H1 (cell line): Measurements from ENCODE around the gene EBPL. TPM values are rescaled to one million over a fixed set of nuclear protein-coding genes. Genes with fewer than 3 reads are reported as not detected.

ENCODE experiments used
- CTCF ChIA-PET: fragments of 300-600 bp; sonication (Branson Sonifier 250); formaldehyde crosslinking; loops from one replicate; lab custom pipeline; 2021; ENCODE audit not compliant: partially characterized antibody; lab: Charles Lee
- POLR2A ChIA-PET: fragments of 300-600 bp; sonication (Branson Sonifier 250); formaldehyde crosslinking; loops from one replicate; lab custom pipeline; 2021; ENCODE audit warnings: inconsistent platforms; ENCODE audit not compliant: partially characterized antibody; lab: Charles Lee
- DNase-seq, 2 experiments: peaks; one replicate each; pipeline versions ENCODE4 v3.0.0 to v3.0.0-alpha.2; 2010 to 2022; ENCODE audit warnings: low spot score in 2 of 2, low read depth in 1 of 2, mixed read lengths in 1 of 2
- FAIRE-seq: peaks from 2 replicates; lab custom pipeline; 2011; peaks lifted over from hg19 to GRCh38; lab: Jason Lieb, UNC
- H2AFZ ChIP-seq: 2 replicates; pipeline ENCODE4 v1.8.1; 2012; ENCODE audit warnings: low read length, inconsistent platforms
- H2AK5ac ChIP-seq: 2 replicates; pipeline ENCODE4 v1.6.1; 2013; ENCODE audit warnings: low read depth, low read length
- H2BK120ac ChIP-seq: replicated peaks from 2 replicates; pipeline ENCODE3; 2013; ENCODE audit warnings: low read depth, low read length, inconsistent platforms
- H2BK12ac ChIP-seq: 2 replicates; pipeline ENCODE4 v1.6.1; 2013; ENCODE audit warnings: low read depth, low read length
- H2BK15ac ChIP-seq: 2 replicates; pipeline ENCODE4 v1.6.1; 2013; ENCODE audit warnings: low read length
- H2BK20ac ChIP-seq: 2 replicates; pipeline ENCODE4 v1.6.1; 2013; ENCODE audit warnings: low read length
- H2BK5ac ChIP-seq: 2 replicates; pipeline ENCODE4 v1.6.1; 2013; ENCODE audit warnings: low read depth, low read length
- H3K14ac ChIP-seq: 2 replicates; pipeline ENCODE4 v1.6.1; 2013; ENCODE audit warnings: inconsistent platforms; ENCODE audit not compliant: insufficient read length
- H3K18ac ChIP-seq: 2 replicates; pipeline ENCODE4 v1.6.1; 2013; ENCODE audit warnings: low read length; ENCODE audit errors: extremely low read depth
- H3K23ac ChIP-seq: 2 replicates; pipeline ENCODE4 v1.6.1; 2013; ENCODE audit warnings: inconsistent platforms; ENCODE audit not compliant: insufficient read length
- H3K23me2 ChIP-seq: 2 replicates; pipeline ENCODE4 v1.6.1; 2013; ENCODE audit warnings: low read depth, low read length
- H3K27ac ChIP-seq: 2 replicates; pipeline ENCODE4 v1.6.1; 2011; ENCODE audit warnings: low read depth, low read length, inconsistent platforms
- H3K27me3 ChIP-seq, 4 experiments: replicated peaks in 1 of 4; 1 replicate in 1 of 4; 2 replicates in 3 of 4; pipeline versions ENCODE4 v1.6.1 to v1.8.1; 2011 to 2013; ENCODE audit warnings: low read length in 3 of 4, mild to moderate bottlenecking in 3 of 4, inconsistent platforms in 2 of 4, mixed read lengths in 2 of 4, moderate library complexity in 1 of 4; ENCODE audit not compliant: control insufficient read depth in 3 of 4, insufficient read depth in 3 of 4; ENCODE audit errors: extremely low read depth in 1 of 4
- H3K36me3 ChIP-seq, 4 experiments: 2 replicates each; pipeline versions ENCODE4 v1.6.1 to v1.8.1; 2011 to 2013; ENCODE audit warnings: mild to moderate bottlenecking in 4 of 4, low read length in 3 of 4, moderate library complexity in 2 of 4, control low read depth in 1 of 4, inconsistent platforms in 1 of 4; ENCODE audit not compliant: insufficient read depth in 4 of 4, control insufficient read depth in 2 of 4
- H3K4ac ChIP-seq: replicated peaks from 2 replicates; pipeline ENCODE3; 2013; ENCODE audit warnings: low read length, low read depth, mixed read lengths, inconsistent platforms; ENCODE audit not compliant: insufficient read length
- H3K4me1 ChIP-seq, 4 experiments: replicated peaks in 1 of 4; 1 replicate in 1 of 4; 2 replicates in 3 of 4; pipeline versions ENCODE4 v1.6.1 to v1.8.1; 2011 to 2013; ENCODE audit warnings: low read length in 3 of 4, inconsistent platforms in 2 of 4, mixed read lengths in 1 of 4; ENCODE audit not compliant: insufficient read depth in 4 of 4, control insufficient read depth in 3 of 4
- H3K4me2 ChIP-seq, 2 experiments: 2 replicates each; pipeline versions ENCODE4 v1.6.1 to v1.8.1; 2011 to 2013; ENCODE audit warnings: low read depth in 2 of 2, low read length in 2 of 2, control low read depth in 1 of 2, inconsistent platforms in 1 of 2, mild to moderate bottlenecking in 1 of 2; ENCODE audit not compliant: insufficient read depth in 1 of 2
- H3K4me3 ChIP-seq, 4 experiments: fragments of 200-600, 300-600 bp in 1 of 4; sonication (generic), shearing (Covaris generic), sonication (Bioruptor Twin) in 1 of 4; 2 replicates each; pipeline versions ENCODE4 v1.5.1 to v1.8.1; 2011 to 2016; ENCODE audit warnings: low read length in 4 of 4, low read depth in 3 of 4, control low read depth in 2 of 4, inconsistent platforms in 2 of 4, mild to moderate bottlenecking in 2 of 4, mixed read lengths in 1 of 4, moderate library complexity in 1 of 4; ENCODE audit not compliant: insufficient read depth in 2 of 4; ENCODE audit errors: extremely low read depth in 1 of 4
- H3K56ac ChIP-seq: replicated peaks from 2 replicates; pipeline ENCODE3; 2013; ENCODE audit warnings: low read depth, mild to moderate bottlenecking, mixed read lengths, low read length, inconsistent platforms; ENCODE audit not compliant: insufficient read length
- H3K79me1 ChIP-seq: 2 replicates; pipeline ENCODE4 v1.6.1; 2013; ENCODE audit warnings: low read depth, low read length, control low read depth
- H3K79me2 ChIP-seq, 2 experiments: 2 replicates each; pipeline versions ENCODE4 v1.6.1 to v1.8.1; 2012 to 2013; ENCODE audit warnings: low read length in 2 of 2, mild to moderate bottlenecking in 2 of 2, inconsistent platforms in 1 of 2; ENCODE audit not compliant: insufficient read depth in 2 of 2, control insufficient read depth in 1 of 2
- H3K9ac ChIP-seq, 4 experiments: replicated peaks in 1 of 4; 1 replicate in 1 of 4; 2 replicates in 3 of 4; pipeline versions ENCODE4 v1.6.1 to v1.8.1; 2011 to 2013; ENCODE audit warnings: low read depth in 3 of 4, low read length in 3 of 4, control low read depth in 2 of 4, mild to moderate bottlenecking in 2 of 4, moderate library complexity in 2 of 4, inconsistent platforms in 1 of 4; ENCODE audit errors: extremely low read depth in 1 of 4
- H3K9me3 ChIP-seq, 2 experiments: 2 replicates each; pipeline versions ENCODE4 v1.6.1 to v1.8.1; 2012 to 2013; ENCODE audit warnings: mild to moderate bottlenecking in 2 of 2, moderate library complexity in 2 of 2, control low read depth in 1 of 2, inconsistent platforms in 1 of 2, low read depth in 1 of 2, low read length in 1 of 2, mixed read lengths in 1 of 2; ENCODE audit not compliant: insufficient read depth in 2 of 2
- H4K20me1 ChIP-seq, 2 experiments: replicated peaks in 1 of 2; 2 replicates each; pipeline versions ENCODE3 to v1.8.1; 2011 to 2013; ENCODE audit warnings: inconsistent platforms in 2 of 2, low read length in 2 of 2, mild to moderate bottlenecking in 1 of 2; ENCODE audit not compliant: insufficient read depth in 2 of 2, control insufficient read depth in 1 of 2
- H4K5ac ChIP-seq: 2 replicates; pipeline ENCODE4 v1.6.1; 2013; ENCODE audit warnings: low read length, low read depth, mixed read lengths, inconsistent platforms; ENCODE audit not compliant: insufficient read length
- H4K8ac ChIP-seq: 2 replicates; pipeline ENCODE4 v1.8.0; 2013; ENCODE audit warnings: mild to moderate bottlenecking, moderate library complexity, low read length, inconsistent platforms; ENCODE audit not compliant: insufficient read depth; ENCODE audit errors: extremely low read depth
- H4K91ac ChIP-seq: replicated peaks from 2 replicates; pipeline ENCODE3; 2013; ENCODE audit warnings: low read length, mixed read lengths, inconsistent platforms; ENCODE audit not compliant: insufficient read length
- EZH2 ChIP-seq: fragments of 200-600 bp; sonication (generic); IDR thresholded peaks from 2 replicates; pipeline ENCODE4 v1.7.1; 2012; ENCODE audit warnings: low read depth, mild to moderate bottlenecking, moderate library complexity, low read length, inconsistent platforms; ENCODE audit not compliant: severe bottlenecking
- MAFK ChIP-seq: IDR thresholded peaks from 2 replicates; pipeline ENCODE4 v1.6.1; 2012; ENCODE audit warnings: low read depth, mild to moderate bottlenecking, improper control_type of control experiment, low read length
- MAX ChIP-seq: IDR thresholded peaks from 2 replicates; pipeline ENCODE4 v1.6.1; 2012; ENCODE audit warnings: inconsistent platforms
- WGBS, 2 experiments: shearing (Covaris generic) in 1 of 2; methylation state at CpG; one replicate each; pipeline versions ENCODE4 v1.1.6 to v1.1.7; 2013 to 2015; ENCODE audit warnings: low lambda C conversion rate in 2 of 2, mixed read lengths in 2 of 2, inconsistent platforms in 1 of 2, low coverage in 1 of 2, missing lambda C conversion rate in 1 of 2; ENCODE audit not compliant: insufficient replicate concordance in 2 of 2, insufficient coverage in 1 of 2, insufficient read length in 1 of 2; ENCODE audit errors: extremely low coverage in 1 of 2, missing lambda C conversion rate in 1 of 2; 5-methylcytosine and 5-hydroxymethylcytosine counted together
- polyA plus RNA-seq, 7 experiments: library from polyadenylated mRNA; depleted of rRNA in 3 of 7; stranded (reverse) in 5 of 7; unstranded in 2 of 7; fragments of >200 nt in 5 of 7; fragments of 200-250 nt in 2 of 7; gene quantifications; 1 replicate in 5 of 7; 2 replicates in 1 of 7; 4 replicates in 1 of 7; pipeline versions ENCODE4 v1.2.1 to v1.2.3, GENCODE V29; 2011 to 2013; ENCODE audit warnings: missing spikeins in 2 of 7, mixed read lengths in 2 of 7
- total RNA-seq: library from RNA; stranded (reverse); fragmentation: NEBNext Ultra II Directional; extraction: Animal tissue kit (Norgen Biotek cat#: 25700); gene quantifications from 2 replicates; pipeline ENCODE4 v1.2.1, GENCODE V29; 2021

EBPL gene
- total and polyA plus RNA-seq, 2 of the 8 experiments (the other 6 are each of a cell fraction or from before 2014, with no cell fraction given): 130 to 204 TPM

GRCh38 chr13:49670828-49671227, 20.5 kb downstream of the EBPL start:
- Histone ChIP-seq H3K9me3 (no peaks in the 10 kb centered on the region), H3K23ac (no peak overlapping the region), H3K23me2 (no peaks in the 10 kb centered on the region), H4K5ac (no peak overlapping the region), H2AK5ac (no peak overlapping the region), H3K36me3 (peaks cover 2 to 25% (median 17%) of the 10 kb centered on the region in 4 experiments; a peak in 7 of 8 replicates), H3K27ac (no peak overlapping the region), H3K79me2 (peaks cover 0 to 25% of the 10 kb centered on the region in 2 experiments; a peak in 2 of 4 replicates), H2BK120ac (no peak overlapping the region), H4K8ac (no peak overlapping the region), H3K27me3 (no peaks in the 10 kb centered on the region), H3K79me1 (no peaks in the 10 kb centered on the region; the same call in 1 of the 2 replicates), H3K4me1 (peaks cover 0 to 8% (median 0%) of the 10 kb centered on the region in 4 experiments; a peak in 2 of 7 replicates), H2BK20ac (no peak overlapping the region), H4K91ac (no peak overlapping the region), H3K9ac (no peak overlapping the region), H3K4ac (no peak overlapping the region), H3K14ac (no peak overlapping the region), H3K56ac (no peak overlapping the region), H3K4me2 (no peak overlapping the region), H2BK5ac (no peak overlapping the region), H2BK15ac (no peak overlapping the region), H2BK12ac (no peak overlapping the region), H2AFZ (no peak overlapping the region), H3K18ac (no peak overlapping the region), H3K4me3 (no peak overlapping the region), H4K20me1 (peaks cover 0 to 6% of the 10 kb centered on the region in 2 experiments)
- POLR2A ChIA-PET: interaction anchor here (0.8 to 3.7 kb wide), 7 partner anchors 12 to 122 kb away, joined by 3 to 22 read pairs (median 5); partner anchors contain the start of genes EBPL and KPNA3
- no peak for DNase-seq
- WGBS, 2 experiments: 94% methylated on average over 5 of the region's 5 CpGs; no CpG with 5 or more reads in 1 of the 2 experiments
- CTCF ChIA-PET: interaction anchor here (0.7 to 4.0 kb wide), 18 partner anchors 8 to 180 kb away, joined by 3 to 16 read pairs (median 4); partner anchors contain the start of gene EBPL
- FAIRE-seq: no peak
- TF ChIP-seq MAFK (no peak), MAX (no peak), EZH2 (no peak)
